ENCODE data around the gene TMEM18. TPM values are rescaled to one million over a fixed set of nuclear protein-coding genes. Genes with fewer than 3 reads are reported as not detected.

The TMEM18 gene
- total and polyA plus RNA-seq, 2 of the 13 experiments (the other 11 are each of a cell fraction or from before 2014, with no cell fraction given), result 45.9 to 49.4 TPM

DNA sequence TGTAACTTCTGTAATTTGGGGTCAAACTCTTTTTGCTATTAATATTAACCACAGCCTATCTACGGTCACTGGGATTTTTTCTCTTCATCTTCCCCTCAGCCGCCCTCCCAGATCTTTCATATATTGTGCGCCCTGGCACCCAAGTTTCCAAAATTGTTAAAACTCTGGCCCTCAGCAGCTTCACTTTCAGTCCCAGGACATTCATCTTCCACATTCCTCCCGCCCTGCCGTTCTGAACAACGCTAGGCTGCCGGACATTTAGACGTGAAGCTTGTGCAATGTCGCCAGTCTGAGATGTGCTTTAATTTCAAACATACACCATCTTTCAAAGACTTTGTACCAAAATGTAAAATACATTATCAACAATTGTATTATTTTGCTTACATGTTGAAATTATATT is 1.8 kb upstream of the TMEM18 start:
- Histone ChIP-seq H3K36me3 (replicated peaks in 1 of 2; ENCODE audit: control insufficient read depth in 1 of 2, insufficient read depth in 2 of 2, low read length in 2 of 2) (peaks cover under 1 to 15% of the 10 kb centered on the region in 2 experiments; a peak in 2 of 5 replicates), H3K4me3 (replicated peaks in 1 of 3; ENCODE audit: insufficient read depth in 1 of 3, low read depth in 2 of 3, low read length in 3 of 3) (no peak overlapping the region), H3K27ac (ENCODE audit: extremely low read length, insufficient read depth, low read length) (no peak overlapping the region), H3K4me2 (ENCODE audit: low read depth, low read length) (no peak overlapping the region), H3K9ac (ENCODE audit: insufficient read depth, low read depth, low read length) (no peak overlapping the region), H3K4me1 (ENCODE audit: insufficient read depth, low read length) (peaks cover 25% of the 10 kb centered on the region), H3K9me3 (ENCODE audit: low read length) (peaks cover 10% of the 10 kb centered on the region), H4K20me1 (ENCODE audit: insufficient read depth, low read length) (no peaks in the 10 kb centered on the region; the same call in 1 of the 2 replicates), H3K79me2 (ENCODE audit: insufficient read depth, low read length) (peaks cover 25% of the 10 kb centered on the region), H2AFZ (ENCODE audit: low read length) (no peak overlapping the region), H3K27me3 (ENCODE audit: control insufficient read depth in 1 of 2, insufficient read depth in 2 of 2, low read length in 2 of 2) (no peaks in the 10 kb centered on the region; a peak in 1 of 5 replicates)
- DNase-seq (ENCODE audit: low spot score), result no peak
- in situ Hi-C loops (cut with HindIII; ENCODE audit: extremely low pct_ligation_motif_present, low pct_unique_long_range_greater_than_20kb) (no loop called here), intact Hi-C loops (cut with micrococcal nuclease; ENCODE audit: unreplicated experiment) (no loop called here)
- no TSS peak for BruUV-seq (replicated peaks)
- CTCF ChIA-PET (ENCODE audit: low intra/inter-chr PET ratio, low total read pairs), result no interaction called here
- WGBS (ENCODE audit: low lambda C conversion rate), result 97% methylated on average over 9 of the region's 9 CpGs
- FAIRE-seq, result no peak
- ATAC-seq, result no peak
- TF ChIP-seq, protein P1, sequence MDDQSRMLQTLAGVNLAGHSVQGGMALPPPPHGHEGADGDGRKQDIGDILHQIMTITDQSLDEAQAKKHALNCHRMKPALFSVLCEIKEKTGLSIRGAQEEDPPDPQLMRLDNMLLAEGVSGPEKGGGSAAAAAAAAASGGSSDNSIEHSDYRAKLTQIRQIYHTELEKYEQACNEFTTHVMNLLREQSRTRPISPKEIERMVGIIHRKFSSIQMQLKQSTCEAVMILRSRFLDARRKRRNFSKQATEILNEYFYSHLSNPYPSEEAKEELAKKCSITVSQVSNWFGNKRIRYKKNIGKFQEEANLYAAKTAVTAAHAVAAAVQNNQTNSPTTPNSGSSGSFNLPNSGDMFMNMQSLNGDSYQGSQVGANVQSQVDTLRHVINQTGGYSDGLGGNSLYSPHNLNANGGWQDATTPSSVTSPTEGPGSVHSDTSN (CRISPR knock-in tag; IDR thresholded peaks at IDR 0.05; ENCODE audit: borderline replicate concordance), result no peak
- TF ChIP-seq, protein P2, sequence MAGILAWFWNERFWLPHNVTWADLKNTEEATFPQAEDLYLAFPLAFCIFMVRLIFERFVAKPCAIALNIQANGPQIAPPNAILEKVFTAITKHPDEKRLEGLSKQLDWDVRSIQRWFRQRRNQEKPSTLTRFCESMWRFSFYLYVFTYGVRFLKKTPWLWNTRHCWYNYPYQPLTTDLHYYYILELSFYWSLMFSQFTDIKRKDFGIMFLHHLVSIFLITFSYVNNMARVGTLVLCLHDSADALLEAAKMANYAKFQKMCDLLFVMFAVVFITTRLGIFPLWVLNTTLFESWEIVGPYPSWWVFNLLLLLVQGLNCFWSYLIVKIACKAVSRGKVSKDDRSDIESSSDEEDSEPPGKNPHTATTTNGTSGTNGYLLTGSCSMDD (CRISPR knock-in tag; IDR thresholded peaks at IDR 0.05), result no peak
- TF ChIP-seq ZNF207 (IDR thresholded peaks at IDR 0.05; ENCODE audit: borderline replicate concordance), result no peak
- no peak for TF ChIP-seq RARG (CRISPR knock-in tag; IDR thresholded peaks at IDR 0.05; ENCODE audit: low read depth)
- TF ChIP-seq ZNF235 (CRISPR knock-in tag; IDR thresholded peaks at IDR 0.05; ENCODE audit: borderline replicate concordance), result no peak
- no peak for TF ChIP-seq EEA1 (CRISPR knock-in tag; IDR thresholded peaks at IDR 0.05; ENCODE audit: borderline replicate concordance)
- TF ChIP-seq ZFP36L2 (CRISPR knock-in tag; IDR thresholded peaks at IDR 0.05), result no peak
- TF ChIP-seq, protein P3, sequence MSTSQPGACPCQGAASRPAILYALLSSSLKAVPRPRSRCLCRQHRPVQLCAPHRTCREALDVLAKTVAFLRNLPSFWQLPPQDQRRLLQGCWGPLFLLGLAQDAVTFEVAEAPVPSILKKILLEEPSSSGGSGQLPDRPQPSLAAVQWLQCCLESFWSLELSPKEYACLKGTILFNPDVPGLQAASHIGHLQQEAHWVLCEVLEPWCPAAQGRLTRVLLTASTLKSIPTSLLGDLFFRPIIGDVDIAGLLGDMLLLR (CRISPR knock-in tag; IDR thresholded peaks at IDR 0.05), result no peak
- no peak for TF ChIP-seq SOX5 (CRISPR knock-in tag; IDR thresholded peaks at IDR 0.05; ENCODE audit: borderline replicate concordance)
- no peak for TF ChIP-seq ZZZ3 (CRISPR knock-in tag; IDR thresholded peaks at IDR 0.05; ENCODE audit: borderline replicate concordance)
- no peak for TF ChIP-seq MTA3 (CRISPR knock-in tag; IDR thresholded peaks at IDR 0.05)
- no peak for TF ChIP-seq XRCC5 (optimal IDR thresholded peaks at IDR 0.05; ENCODE audit: low read length)
- no peak for TF ChIP-seq GLI4 (CRISPR knock-in tag; IDR thresholded peaks at IDR 0.05; ENCODE audit: borderline replicate concordance)
- TF ChIP-seq RFX3 (CRISPR knock-in tag; IDR thresholded peaks at IDR 0.05), result no peak
- no peak for TF ChIP-seq TBX3 (IDR thresholded peaks at IDR 0.05; ENCODE audit: borderline replicate concordance)
- no peak for TF ChIP-seq ZFP90 (CRISPR knock-in tag; IDR thresholded peaks at IDR 0.05; ENCODE audit: borderline replicate concordance)
- TF ChIP-seq, protein P4, sequence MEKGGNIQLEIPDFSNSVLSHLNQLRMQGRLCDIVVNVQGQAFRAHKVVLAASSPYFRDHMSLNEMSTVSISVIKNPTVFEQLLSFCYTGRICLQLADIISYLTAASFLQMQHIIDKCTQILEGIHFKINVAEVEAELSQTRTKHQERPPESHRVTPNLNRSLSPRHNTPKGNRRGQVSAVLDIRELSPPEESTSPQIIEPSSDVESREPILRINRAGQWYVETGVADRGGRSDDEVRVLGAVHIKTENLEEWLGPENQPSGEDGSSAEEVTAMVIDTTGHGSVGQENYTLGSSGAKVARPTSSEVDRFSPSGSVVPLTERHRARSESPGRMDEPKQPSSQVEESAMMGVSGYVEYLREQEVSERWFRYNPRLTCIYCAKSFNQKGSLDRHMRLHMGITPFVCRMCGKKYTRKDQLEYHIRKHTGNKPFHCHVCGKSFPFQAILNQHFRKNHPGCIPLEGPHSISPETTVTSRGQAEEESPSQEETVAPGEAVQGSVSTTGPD (CRISPR knock-in tag; IDR thresholded peaks at IDR 0.05), result no peak
- TF ChIP-seq U2AF1 (optimal IDR thresholded peaks at IDR 0.05; ENCODE audit: low read depth, low read length), result no peak
- POLR2A ChIA-PET, result no interaction called here

Measured in HepG2 (cell line).